Erythroblast (primary cell): ENCODE data around the gene FIBP.

Experiments used
- GATA1 ChIP-seq: IDR thresholded peaks from 2 replicates; pipeline ENCODE4 v1.6.1; 2011; ENCODE audit warnings: low read depth, mild to moderate bottlenecking, control low read depth, low read length, moderate library complexity
- POLR2A ChIP-seq: IDR thresholded peaks from 2 replicates; pipeline ENCODE4 v1.6.1; 2011; ENCODE audit warnings: mild to moderate bottlenecking, low read length

DNA sequence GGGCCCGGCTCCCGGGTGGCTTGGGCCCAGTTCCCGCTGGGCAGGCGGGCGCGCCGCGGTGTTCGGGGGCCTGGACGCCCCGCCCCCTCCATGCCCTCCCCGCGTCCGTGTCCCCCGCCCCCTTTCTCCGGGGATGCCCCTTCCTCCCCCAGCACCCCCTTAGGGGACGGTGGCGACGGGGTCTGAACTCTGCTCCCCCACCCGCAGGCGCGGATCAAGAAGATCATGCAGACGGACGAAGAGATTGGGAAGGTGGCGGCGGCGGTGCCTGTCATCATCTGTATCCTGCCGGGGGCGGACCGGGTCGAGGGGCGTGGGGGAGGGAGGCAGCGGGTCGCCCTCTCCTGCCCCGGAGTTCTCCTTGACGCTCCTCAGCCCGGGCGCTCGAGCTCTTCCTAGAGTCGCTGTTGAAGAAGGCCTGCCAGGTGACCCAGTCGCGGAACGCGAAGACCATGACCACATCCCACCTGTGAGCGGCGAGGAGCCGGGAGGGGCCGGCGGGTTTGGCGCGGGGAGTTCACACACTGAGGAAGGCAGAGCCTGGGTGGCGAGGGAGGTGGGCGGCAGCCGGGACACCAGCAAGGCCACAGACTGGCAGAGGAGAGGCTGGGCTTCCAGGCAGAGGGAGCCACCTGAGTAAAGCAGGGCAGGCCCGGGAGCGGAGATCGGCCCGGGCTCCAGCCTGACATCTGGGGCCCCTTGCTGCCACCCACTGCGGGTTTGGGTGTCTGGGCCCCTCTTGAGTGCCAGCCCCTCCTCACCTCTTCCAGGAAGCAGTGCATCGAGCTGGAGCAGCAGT is 31.5 kb upstream of the FIBP start:
- TF ChIP-seq POLR2A (no peak), GATA1 (no peak)
